ENCODE measurements around the gene SPINK8.

DNA sequence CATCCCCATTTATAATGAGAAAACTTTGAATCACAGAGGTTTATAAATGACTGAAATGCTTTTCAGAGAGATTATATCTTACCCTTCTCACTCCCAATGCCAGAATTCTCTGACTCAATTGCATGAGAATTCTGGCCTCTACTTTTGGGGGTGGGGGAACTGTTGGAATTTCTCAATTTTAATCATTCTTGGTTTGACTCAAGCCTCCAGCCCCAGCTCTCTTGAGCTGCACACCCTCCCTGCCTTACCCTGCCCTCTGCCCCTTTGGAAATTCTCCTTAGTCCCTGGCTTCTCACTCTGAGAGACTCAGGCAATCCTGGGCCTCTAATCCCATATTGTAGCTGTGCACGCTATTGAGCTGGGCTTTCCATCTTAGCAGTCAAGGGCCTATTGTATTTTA lies 48.3 kb downstream of the SPINK8 start:
- TF ChIP-seq CTCF (conservative IDR thresholded peaks at IDR 0.05; ENCODE audit: low read depth, low read length), result no peak
- no peak for TF ChIP-seq EZH2 (IDR thresholded peaks at IDR 0.05; ENCODE audit: low read length, unreplicated experiment)
- no peak for TF ChIP-seq EZH2phosphoT487 (IDR thresholded peaks at IDR 0.05; ENCODE audit: borderline replicate concordance, low read length)
